Activated CD4-positive, alpha-beta T cell treated with anti-CD3 and anti-CD28 coated beads for 4 hours (primary cell): ENCODE data around the gene PAK2.
"Not testable (repeated sequence)": the region's sequence is repeated elsewhere in the genome, so short reads cannot be mapped to it uniquely, and the experiment has no call there.

Experiments used
- DNase-seq, 2 donors: peaks; one replicate each; pipeline ENCODE4 v3.0.0-alpha.2; 2020

Gene PAK2

GRCh38 chr3:196788528-196788927, 48.9 kb downstream of the PAK2 start:
- no peak for DNase-seq

DNA sequence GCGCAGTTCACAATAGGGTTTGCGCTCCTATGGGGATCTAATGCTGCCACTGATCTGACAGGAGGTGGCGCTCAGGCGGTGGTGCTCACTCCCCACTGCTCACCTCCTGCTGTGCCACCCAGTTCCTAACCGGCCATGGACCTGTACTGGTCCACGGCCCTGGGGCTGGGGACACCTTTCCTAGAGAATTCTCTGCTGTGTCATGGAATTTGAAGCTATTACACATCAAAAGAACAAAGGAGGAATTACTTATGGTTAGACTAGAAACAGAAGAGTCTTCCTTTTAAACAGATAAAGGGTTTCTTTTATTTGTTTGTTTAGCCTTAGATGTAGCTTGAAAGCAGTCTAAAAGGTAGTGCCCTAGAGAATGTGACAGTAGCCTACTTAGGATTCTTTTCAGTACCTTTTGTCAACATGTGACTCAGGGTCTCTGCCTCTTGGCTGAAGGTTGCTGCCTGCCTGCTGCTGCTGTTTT, 50.3 kb downstream of the PAK2 start:
- no peak for DNase-seq

GRCh38 chr3:196790636-196791035, 51.0 kb downstream of the PAK2 start:
- DNase-seq, result no peak

- no peak for DNase-seq
Observed at GRCh38 chr3:196792771-196793170, 53.1 kb downstream of the PAK2 start.

DNA sequence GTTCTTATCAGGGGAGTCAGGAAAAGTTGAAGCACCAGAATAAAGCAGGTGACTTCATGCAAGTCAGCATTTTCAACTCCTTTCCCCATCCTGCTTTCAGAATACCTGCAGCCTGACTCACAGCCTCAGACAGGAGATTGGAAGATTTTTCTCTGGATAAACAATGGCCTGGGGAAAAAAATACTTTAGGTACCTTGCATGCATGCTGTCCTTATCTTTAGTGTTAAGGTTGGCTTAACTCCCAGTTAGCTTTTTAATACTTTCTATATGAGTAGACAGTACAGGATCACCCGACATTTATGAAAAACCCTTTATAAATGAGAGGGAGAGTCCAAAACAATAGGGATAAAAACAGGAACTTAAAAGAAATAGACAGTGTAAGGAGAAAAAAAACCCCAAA, 53.6 kb downstream of the PAK2 start:
- DNase-seq, result no peak

DNA sequence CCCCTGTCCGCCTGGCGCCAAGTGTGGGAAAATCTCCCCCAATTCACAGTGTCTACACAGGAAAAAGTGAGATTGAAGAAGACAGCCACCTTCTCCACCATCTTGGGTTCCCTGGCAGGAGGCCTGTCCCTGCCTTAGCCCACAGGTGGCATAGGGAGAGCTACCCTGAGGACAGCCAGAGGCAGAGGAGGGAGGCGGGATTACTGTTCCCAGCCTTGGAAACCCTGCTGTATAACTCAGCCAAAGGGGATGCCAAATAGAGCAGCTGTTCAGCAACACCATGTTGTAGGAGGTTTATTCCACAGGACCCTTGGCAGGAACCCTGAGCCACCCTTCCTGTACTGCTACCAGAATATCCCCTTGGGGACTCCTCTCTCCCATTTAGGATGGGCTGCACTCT, 54.8 kb downstream of the PAK2 start:
- DNase-seq, result no peak

- no peak for DNase-seq
Observed at GRCh38 chr3:196796317-196796716, 56.7 kb downstream of the PAK2 start.

DNA sequence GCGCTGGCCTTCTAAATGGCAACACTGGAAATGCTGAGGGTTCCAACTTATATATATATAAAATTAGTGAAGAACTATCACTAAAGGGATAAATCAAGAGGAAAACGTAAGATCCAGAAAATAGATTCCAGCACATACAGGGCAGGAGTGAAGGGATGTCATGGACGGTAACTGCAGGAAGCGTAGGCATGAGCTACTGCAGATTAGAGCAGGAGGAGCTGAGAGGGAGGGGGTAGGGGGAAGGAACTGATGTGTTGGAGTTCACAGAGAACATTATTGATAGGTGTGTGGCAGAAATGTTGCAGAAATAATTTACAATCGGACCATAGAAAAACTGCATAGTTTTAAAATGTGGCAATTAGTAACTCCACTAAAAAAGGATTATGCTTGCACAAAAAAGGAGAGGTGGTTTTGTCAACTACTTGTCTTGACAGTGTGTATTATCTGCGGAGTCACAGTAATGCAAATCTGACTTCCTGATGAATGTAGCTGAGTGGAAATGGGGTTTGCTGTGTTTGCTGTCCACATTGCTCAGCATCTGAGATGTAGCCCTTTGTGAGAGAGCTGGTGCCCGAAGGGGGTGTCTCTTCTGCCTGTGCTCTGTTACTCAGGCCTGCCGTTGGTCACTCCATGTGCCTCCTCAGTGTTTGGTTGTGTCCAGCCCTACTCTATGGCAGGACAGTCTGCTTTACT, 61.2 kb downstream of the PAK2 start:
- no peak for DNase-seq

DNA sequence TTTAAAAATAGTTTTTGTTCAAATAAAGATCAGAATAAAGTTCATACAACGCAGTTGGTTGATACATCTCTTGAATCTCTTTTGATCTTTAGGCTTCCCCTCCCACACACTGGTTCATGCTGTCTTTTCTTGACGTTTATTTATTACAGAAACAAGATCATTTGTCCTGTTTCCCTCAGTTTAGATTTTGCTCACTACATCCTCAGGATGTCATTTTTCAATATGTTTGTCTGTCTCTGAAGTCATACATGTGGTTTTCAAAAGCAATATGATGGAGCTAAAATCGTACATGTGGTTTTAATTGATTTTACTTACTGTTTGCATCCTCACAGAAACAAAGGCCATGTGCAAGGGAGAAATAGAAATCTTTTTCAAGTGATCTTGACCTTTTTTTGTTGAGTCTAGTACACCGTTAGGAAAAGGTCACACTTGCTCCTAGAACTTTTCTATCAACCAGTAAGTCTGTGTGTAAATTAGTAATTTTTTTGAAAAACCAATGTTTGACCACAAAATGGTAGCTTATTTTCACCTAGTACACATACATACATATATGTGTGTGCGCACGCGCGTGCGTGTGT, 64.3 kb downstream of the PAK2 start:
- no peak for DNase-seq

- DNase-seq, result no peak
Observed at GRCh38 chr3:196804773-196805172, 65.1 kb downstream of the PAK2 start.

GRCh38 chr3:196810963-196811581, 71.4 kb downstream of the PAK2 start:
- no peak for DNase-seq

DNA sequence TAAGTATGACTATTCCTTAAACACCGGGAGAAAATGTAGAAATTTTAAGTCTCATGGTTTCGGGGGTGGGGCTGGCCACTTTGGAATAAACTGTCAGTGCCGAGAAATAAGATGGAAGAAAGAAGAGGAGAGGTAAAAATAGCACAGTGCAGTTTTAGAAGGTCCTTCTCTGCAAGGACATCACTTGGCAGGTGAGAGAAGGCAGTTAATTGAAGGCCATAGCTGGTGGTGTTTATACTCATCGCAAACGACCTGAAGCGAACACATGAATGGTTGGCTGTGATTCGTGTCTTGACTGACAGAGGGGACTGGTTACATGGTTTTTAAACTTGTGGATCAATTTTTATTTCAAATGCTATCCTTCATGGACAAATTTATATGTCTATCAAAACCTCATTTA, 73.2 kb downstream of the PAK2 start:
- DNase-seq, result no peak

GRCh38 chr3:196813903-196814302, 74.2 kb downstream of the PAK2 start:
- no peak for DNase-seq

DNA sequence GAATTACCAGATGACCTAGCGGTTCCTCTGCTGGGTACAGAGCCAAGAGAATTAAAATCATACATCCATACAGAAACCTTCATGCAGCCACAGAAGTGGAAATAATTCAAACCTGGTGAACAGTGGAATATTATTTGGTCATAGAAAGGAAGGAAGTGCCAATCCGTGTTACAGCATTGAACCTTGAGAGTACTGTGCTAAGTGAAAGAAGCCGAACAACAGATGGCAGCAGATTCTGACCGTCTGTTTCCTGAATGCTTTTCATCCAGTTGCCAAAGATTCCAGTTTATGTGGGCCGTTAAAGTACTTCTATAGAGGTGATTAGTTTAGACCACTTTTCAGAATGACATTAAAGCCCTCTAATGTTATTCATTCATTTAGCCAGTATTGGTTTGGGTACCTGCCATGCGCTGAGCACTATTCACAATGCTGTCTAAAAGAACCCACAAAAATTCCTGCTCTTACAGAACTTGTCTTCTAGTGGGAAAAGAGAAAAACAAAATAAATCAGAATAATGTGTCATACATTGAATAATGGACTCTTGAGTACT, 82.2 kb downstream of the PAK2 start:
- no peak for DNase-seq

DNA sequence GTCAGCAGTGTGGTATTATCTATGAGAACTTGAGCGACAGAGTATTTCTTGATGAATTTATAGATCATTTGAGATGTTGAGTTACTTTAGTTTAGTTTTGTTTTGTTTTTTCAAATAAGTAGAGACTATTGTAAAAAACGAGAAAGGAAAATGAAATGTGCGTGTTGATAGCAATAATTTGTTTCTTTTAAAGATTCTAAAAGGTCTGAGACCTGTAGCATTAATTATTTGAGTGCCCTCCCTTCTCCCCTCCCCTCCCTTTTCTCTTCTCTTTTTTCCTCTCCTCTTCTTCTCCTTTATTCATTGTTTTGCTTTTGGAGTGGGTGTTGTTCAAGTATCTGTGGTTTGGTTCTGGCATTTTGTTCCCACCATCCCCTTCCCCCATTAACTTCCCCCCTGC, 90.0 kb downstream of the PAK2 start:
- DNase-seq, result not testable (repeated sequence)

DNA sequence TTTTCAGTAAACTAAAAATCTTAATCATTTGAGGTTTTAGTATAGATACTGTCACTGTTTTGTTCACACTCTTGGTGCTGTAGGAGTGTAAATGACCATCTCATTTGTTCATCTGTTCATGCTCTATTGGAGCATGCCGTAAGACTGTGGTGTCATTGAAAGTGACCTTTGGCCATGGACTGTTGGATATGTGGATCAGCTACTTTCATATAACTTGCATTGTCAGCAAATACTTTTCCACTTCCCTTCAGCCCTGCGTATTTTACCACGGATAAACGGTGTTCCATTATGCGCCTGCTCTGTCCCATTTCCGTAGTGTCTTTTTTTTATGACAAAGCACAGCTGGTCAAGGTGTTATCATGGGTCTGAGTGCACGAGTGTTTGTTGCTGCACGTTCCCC, 95.4 kb downstream of the PAK2 start:
- DNase-seq, result no peak

- DNase-seq, result not testable (repeated sequence)
Observed at GRCh38 chr3:196836626-196837025, 97.0 kb downstream of the PAK2 start.

DNA sequence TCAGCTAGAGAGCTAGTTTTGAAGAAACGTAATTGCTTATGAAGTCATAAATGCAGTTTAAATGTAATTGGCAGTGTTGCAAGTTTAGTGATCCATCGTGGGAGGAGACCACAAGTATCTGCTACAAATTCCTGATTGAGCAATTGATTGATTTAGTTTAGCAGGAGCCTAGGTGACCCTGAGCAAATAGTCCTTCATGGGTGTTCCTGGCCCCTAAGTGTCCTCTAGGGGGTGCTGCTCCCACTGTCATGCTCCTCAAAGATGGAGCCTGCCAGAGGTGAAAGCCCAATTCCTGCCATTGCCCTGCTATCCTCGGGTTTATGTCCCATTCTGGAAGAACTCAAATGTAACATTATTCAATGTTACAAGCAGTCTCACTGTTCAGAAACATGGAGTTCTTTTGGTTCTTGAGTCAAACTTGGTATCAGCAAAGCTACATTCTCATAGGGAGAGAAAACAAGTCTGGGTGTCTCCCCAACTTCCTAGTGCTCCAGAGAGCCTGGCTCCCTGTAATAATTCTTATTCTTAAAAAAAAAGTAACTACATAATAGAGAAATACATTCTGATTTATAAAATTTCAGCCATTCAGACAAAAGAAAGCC, 98.3 kb downstream of the PAK2 start:
- peak; percentile 68 to 75 for DNase-seq

- not testable (repeated sequence) for DNase-seq
Observed at GRCh38 chr3:196839351-196839750, 99.7 kb downstream of the PAK2 start.

GRCh38 chr3:196842567-196843434, 103.1 kb downstream of the PAK2 start:
- no peak for DNase-seq

DNA sequence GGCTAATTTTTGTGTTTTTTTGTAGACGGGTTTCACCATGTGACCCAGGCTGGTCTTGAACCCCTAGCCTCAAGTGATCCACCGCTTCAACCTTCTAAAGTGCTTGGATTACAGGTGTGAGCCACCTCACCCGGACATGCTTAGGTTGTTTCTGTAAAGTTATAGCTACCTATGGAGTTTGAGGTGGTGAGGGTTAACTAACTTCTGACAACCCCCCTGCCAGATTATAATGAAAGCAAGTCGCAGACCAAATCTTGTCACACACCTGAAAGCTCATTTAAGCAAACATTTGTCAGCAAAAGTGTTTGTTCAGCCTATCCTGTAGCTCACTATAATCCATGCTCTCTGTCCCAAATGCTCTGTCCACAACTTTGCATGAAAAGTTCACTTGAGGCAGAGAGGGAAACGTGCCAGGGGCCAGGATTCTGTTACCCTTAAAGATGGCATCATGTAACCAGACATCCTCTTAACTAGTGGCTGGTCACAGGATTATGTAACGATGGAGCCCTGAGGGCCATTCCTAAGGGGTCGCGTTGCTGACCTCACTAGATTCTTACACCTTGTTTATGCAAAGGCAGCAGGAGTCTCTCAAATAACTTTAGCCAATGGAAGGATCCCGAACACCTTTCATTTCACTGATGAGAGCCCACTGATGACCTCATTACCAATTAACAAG, 103.9 kb downstream of the PAK2 start:
- no peak for DNase-seq
